H1 (cell line): ENCODE measurements around the gene FAM193A. TPM values are rescaled to one million over a fixed set of nuclear protein-coding genes. Genes with fewer than 3 reads are reported as not detected.

Experiments
- ASH2L ChIP-seq: fragments of 200-600, 300-600 bp; sonication (generic); IDR thresholded peaks from one replicate; pipeline ENCODE4 v1.7.1; 2017; ENCODE audit warnings: low read length
- BRCA1 ChIP-seq: IDR thresholded peaks from 2 replicates; pipeline ENCODE4 v1.6.1; 2012; ENCODE audit warnings: low read depth, low read length, improper control_type of control experiment
- CEBPB ChIP-seq: IDR thresholded peaks from 2 replicates; pipeline ENCODE4 v1.6.1; 2012; ENCODE audit warnings: low read depth, low read length
- FOSL1 ChIP-seq: IDR thresholded peaks from 2 replicates; pipeline ENCODE4 v1.6.1; 2011; ENCODE audit warnings: mild to moderate bottlenecking, low read depth, low read length, moderate library complexity; ENCODE audit not compliant: insufficient read depth
- JUN ChIP-seq: IDR thresholded peaks from 2 replicates; pipeline ENCODE4 v1.6.1; 2011; ENCODE audit warnings: low read depth, mild to moderate bottlenecking, improper control_type of control experiment, low read length
- RBBP5 ChIP-seq: IDR thresholded peaks from 2 replicates; pipeline ENCODE4 v1.7.1; 2012; ENCODE audit warnings: low read depth, mild to moderate bottlenecking, inconsistent platforms, low read length, moderate library complexity, borderline replicate concordance
- SIX5 ChIP-seq: IDR thresholded peaks from 2 replicates; pipeline ENCODE4 v1.6.1; 2011; ENCODE audit warnings: mild to moderate bottlenecking, low read depth, low read length
- SP4 ChIP-seq: IDR thresholded peaks from 2 replicates; pipeline ENCODE4 v1.6.1; 2012; ENCODE audit warnings: low read length, inconsistent platforms
- TEAD4 ChIP-seq: IDR thresholded peaks from 2 replicates; pipeline ENCODE4 v1.6.1; 2012; ENCODE audit warnings: low read depth, low read length, inconsistent platforms, mixed read lengths
- polyA plus RNA-seq, 7 experiments: library from polyadenylated mRNA; depleted of rRNA in 3 of 7; stranded (reverse) in 5 of 7; unstranded in 2 of 7; fragments of >200 nt in 5 of 7; fragments of 200-250 nt in 2 of 7; gene quantifications; 1 replicate in 5 of 7; 2 replicates in 1 of 7; 4 replicates in 1 of 7; pipeline versions ENCODE4 v1.2.1 to v1.2.3, GENCODE V29; 2011 to 2013; ENCODE audit warnings: missing spikeins in 2 of 7, mixed read lengths in 2 of 7
- total RNA-seq: library from RNA; stranded (reverse); fragmentation: NEBNext Ultra II Directional; extraction: Animal tissue kit (Norgen Biotek cat#: 25700); gene quantifications from 2 replicates; pipeline ENCODE4 v1.2.1, GENCODE V29; 2021

The FAM193A gene
- total and polyA plus RNA-seq, 2 of the 8 experiments (the other 6 are each of a cell fraction or from before 2014, with no cell fraction given): 8.7 to 26.2 TPM

DNA sequence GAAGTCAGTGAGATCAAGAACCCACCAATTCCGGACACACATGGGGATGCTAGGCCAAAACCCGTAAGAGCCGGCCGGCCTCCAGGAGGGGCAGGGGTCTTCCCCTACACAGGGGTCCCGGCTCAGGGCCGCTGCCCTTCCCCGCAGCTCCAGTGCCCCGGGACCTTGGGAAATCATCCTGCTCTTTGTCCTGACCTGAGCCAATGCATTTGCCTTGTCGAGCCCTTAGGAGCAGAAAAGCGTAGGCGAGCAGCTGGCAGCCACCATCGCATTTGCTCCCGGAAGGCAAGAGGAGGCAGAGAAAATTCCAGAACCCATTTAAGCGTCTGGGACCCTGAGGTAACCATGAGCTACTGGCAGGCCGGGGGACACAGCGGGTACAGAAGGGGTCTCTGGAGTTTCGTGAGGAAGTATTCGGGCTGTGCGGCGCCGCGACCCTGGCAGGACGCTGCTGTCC lies 227.1 kb downstream of the FAM193A start (continued):
- TF ChIP-seq SIX5 (no peak), JUN (no peak), SP4 (no peak), FOSL1 (no peak), TEAD4 (no peak), ASH2L (no peak), CEBPB (no peak), BRCA1 (no peak), RBBP5 (no peak)
